GM19043 (cell line): ENCODE measurements around the gene CYP39A1.

Experiments used
- ATAC-seq: cut with Tn5 transposase; IDR thresholded peaks from one replicate; pipeline ENCODE4 v1.9.1; 2021; ENCODE audit warnings: low read depth; ENCODE audit not compliant: unreplicated experiment

CYP39A1 gene

DNA sequence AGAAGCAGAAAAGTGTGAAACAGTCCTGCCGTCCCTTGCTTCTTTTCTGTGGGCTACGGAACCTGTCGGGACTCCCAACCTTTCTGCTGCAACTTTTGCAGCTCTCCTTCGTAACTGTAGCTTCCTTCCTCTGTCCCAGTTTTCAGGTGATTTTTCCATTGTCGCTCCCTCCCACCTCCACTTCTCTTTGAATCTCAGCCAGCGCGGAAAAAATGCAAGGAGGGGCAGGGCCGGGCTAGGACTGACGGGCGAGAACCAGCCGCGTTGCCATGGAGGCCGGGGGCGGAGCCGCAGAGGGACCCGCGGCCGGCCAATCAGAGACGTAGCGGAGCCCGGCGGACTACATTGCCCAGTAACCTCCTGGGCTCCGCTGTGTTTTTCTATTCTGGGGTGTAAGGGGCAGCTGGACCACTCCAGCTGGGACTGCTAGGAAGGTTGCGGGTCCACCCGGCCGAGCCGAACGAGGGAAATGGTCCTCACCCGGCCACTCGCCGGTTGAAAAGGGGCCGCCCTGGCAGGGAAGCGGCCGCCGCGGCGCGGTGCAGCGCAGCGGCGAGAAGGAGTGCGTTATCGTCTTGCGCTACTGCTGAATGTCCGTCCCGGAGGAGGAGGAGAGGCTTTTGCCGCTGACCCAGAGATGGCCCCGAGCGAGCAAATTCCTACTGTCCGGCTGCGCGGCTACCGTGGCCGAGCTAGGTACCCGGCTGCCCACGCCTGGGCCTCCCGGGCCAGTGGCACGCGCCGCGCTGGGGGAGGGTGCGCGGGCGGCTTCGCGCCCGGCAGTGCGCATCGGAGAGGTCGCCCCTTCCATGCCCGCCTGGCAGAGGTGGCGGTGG, at the start of gene CYP39A1, which contains the start of gene SLC25A27:
CYP39A1 (minus strand) TSS at position 216 of the 836 bp plus-strand sequence. CDS start 236 bp downstream, outside the sequence.
SLC25A27 (plus strand) TSS at position 373 of the 836 bp plus-strand sequence; CDS start at position 591, 218 bp downstream.
- ATAC-seq = peak; percentile 100

- ATAC-seq = no peak
Observed at GRCh38 chr6:46699970-46700369, 47.4 kb upstream of the CYP39A1 start.

- no peak for ATAC-seq
Observed at GRCh38 chr6:46690911-46691451, 38.4 kb upstream of the CYP39A1 start.

DNA sequence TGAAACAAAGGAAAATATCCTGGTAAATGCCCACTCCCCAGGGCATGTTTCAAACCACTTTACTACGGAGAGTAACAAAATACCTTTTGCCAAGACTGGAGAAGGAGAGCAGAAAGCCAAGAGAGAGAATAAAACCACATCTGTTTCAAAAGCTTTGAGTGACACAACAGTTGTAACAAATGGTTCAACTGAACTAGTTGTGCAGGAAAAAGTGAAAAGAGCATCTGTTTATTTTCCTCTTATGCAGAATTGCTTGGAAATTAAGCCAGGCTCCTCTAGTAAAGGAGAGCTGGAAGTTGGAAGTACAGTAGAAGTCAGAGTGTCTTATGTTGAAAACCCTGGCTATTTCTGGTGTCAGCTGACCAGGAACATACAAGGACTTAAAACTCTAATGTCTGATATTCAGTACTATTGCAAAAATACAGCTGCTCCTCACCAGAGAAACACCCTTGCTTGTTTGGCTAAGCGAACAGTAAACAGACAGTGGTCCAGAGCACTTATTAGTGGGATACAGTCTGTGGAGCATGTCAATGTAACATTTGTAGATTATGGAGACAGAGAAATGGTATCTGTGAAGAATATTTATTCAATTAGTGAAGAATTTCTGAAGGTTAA, 37.6 kb upstream of the CYP39A1 start:
- ATAC-seq = no peak

- ATAC-seq = no peak
Observed at GRCh38 chr6:46689657-46690056, 37.0 kb upstream of the CYP39A1 start.

GRCh38 chr6:46688966-46689335, 36.3 kb upstream of the CYP39A1 start:
- no peak for ATAC-seq

DNA sequence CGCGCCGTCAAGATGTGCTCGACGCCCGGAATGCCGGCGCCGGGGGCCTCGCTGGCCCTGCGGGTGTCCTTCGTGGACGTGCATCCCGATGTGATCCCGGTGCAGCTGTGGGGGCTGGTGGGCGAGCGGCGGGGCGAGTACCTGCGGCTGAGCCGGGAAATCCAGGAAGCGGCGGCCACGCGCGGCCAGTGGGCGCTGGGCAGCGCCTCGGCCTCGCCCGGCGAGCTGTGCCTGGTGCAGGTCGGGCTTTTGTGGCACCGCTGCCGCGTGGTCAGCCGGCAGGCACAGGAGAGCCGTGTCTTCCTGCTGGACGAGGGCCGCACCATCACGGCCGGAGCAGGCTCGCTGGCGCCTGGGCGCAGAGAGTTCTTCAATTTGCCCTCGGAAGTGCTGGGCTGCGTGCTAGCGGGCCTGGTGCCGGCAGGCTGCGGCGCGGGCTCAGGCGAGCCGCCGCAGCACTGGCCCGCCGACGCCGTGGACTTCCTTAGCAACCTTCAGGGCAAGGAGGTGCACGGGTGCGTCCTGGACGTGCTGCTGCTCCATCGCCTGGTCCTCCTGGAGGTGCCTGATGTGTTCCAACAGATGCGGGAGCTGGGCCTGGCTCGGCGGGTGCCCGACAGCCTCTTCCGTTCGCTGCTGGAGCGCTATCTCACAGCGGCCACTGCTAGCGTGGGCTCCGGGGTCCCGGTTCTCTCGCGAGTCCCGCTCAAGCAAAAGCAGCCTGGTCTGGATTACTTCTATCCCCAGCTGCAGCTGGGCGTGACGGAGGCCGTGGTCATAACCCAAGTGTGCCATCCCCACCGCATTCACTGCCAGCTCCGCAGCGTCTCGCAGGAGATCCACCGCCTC, 35.7 kb upstream of the CYP39A1 start:
- ATAC-seq = no peak

- no peak for ATAC-seq
Observed at GRCh38 chr6:46687619-46688097, 35.0 kb upstream of the CYP39A1 start, which contains the start of gene TDRD6. Gene TDRD6 (plus strand): TSS chr6:46687885. CDS start chr6:46688129, 244 bp downstream.

GRCh38 chr6:46684771-46685170, 32.2 kb upstream of the CYP39A1 start:
- no peak for ATAC-seq

- no peak for ATAC-seq
Observed at GRCh38 chr6:46677314-46677654, 24.7 kb upstream of the CYP39A1 start.

DNA sequence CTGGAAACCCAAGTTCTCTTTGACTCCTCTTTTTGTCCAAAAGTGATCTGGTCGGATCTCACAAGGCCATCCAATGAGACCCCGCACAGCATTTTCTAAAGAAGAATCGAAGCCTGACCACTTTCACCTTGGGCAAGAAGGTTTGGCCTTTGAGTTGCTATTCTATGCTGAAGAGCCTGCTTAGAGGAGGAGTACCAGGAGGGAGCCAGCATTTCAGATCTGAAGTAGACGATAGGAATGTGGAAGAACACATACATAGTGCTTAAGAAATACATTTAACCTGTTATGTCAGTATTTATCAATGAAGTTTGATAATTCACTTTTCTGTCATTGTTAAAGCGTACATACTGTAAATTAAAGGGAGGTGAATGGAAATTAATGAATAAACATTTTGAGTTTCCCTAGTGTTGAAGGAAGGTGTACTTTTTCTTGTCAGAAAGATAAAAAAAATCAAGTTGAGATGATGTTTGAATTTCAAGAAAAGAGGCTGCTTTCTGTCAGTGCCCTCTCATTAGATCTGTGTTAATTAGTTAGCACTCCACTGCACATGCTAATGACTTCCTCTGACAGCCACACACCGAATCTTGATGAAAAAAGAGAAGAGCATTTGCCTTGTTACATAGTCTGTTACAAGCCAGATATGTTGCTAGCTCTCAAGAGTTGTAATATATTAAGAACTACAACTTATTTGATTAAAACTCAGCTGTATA, 24.1 kb upstream of the CYP39A1 start:
- no peak for ATAC-seq

DNA sequence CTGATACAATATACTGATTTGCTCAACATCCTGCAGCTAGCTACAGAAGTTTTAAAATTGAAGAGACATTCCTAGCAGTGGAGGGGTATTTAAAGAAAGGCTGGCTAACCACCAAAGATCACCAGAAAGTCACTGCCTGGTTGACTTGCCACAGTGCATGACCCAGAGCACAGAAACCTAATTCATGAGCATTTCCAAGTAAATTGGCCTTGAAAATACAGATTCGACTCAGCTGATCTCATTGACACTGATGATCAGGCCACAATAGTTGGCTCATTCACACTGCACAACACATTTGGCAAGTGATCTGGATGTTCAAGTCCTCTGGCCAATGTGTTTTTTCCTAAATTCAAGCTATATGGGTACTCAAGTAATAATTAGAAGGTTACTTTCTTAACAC, 21.8 kb upstream of the CYP39A1 start:
- ATAC-seq = no peak

GRCh38 chr6:46667377-46667776, 14.8 kb upstream of the CYP39A1 start:
- ATAC-seq = no peak

DNA sequence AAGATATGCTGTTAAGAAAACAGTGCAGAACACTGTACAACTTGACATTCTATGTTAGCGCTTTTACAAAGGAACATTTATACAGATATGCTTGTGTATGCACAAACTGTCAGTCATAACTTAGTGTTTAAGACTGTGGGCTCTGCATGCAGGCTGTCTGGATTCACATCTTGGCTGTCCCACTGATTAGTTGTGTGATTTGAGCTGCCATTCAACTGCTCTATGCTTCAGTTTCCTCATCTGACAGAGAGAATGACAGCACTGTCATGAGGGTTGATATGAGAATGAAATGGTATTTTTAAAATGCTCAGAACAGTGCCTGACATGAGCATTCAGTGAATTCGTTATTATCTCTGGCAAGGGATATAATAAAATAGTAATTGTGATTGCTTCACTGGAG, 8.9 kb upstream of the CYP39A1 start:
- ATAC-seq = no peak

DNA sequence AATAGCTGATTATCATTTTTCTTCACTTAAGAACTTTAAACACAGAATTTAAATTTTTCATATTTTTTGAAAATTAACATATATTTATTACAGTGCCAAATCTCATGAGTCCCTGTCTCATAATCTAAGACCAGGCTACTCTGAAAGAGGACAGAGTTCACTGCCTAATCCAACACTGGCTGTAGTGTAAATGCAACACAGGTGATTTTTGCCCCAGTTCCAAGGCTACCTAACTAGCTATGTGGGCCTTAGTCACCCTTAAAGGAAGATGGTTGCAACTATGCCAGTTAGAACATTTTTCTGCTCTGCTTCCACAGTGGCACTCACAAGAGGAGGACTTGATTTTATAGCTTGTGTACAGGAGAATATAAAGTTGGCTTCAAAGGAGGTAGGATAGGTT, 5.0 kb upstream of the CYP39A1 start:
- no peak for ATAC-seq

- no peak for ATAC-seq
Observed at GRCh38 chr6:46655803-46656202, 3.2 kb upstream of the CYP39A1 start.

GRCh38 chr6:46653439-46654195, 999 bp upstream of the CYP39A1 start:
- ATAC-seq = no peak

GRCh38 chr6:46652232-46652602, 401 bp downstream of the CYP39A1 start:
- ATAC-seq = no peak

- no peak for ATAC-seq
Observed at GRCh38 chr6:46651816-46652215, 802 bp downstream of the CYP39A1 start.
